ENCODE results near the gene PLEKHF1. TPM values are rescaled to one million over a fixed set of nuclear protein-coding genes. Genes with fewer than 3 reads are reported as not detected.
A peak's percentile ranks its signal among the peaks of the same experiment; 100 is the strongest.

The PLEKHF1 gene
- total and polyA plus RNA-seq, 2 experiments from 2014 or later, result 10.1 to 25.1 TPM

DNA sequence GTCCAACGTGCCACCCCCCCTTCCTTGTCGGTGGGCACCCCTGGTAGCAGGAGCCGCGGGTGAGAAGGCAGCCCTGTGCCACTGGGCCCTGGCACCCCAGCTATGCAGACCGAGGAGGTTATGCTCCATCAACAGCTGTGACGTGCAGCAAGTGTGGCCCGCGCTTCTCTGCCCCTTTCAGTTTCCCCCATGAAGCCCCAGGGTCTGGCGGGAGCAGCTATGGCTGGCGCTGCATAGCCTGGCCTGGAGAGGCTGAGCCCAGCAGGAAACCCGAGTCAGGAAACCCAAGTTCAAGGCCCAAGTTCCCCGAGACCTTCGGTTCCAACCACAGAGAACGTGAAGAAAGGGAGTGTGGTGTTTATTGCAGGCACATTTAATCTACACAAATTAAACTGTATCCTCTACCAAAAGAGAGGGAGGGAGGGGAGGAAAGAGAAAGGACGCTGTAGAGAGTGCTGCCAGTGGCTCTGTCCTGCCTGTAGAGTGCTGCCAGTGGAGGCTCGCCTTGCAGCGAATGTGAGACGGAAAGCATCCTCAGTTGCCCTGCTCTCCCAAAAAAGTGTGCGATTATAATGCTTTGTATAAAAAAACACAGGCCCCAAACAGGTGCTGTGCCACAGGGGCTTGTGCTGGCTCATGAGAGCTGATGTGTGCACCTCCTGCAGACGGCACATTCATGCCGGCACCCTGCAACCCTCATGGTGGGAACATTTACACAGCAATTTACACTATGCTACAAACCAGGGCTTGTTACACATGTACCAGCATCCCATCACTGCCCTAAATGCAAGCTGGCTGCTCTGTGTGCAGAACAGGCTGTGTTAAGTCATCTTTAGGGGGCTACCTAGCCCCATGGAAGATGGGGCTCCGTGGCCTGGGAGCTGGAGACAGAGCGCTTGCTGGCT is 42.8 kb upstream of the PLEKHF1 start:
- Histone ChIP-seq H3K36me3 (ENCODE audit: insufficient read depth) (no peaks in the 10 kb centered on the region), H4K20me1 (replicated peaks; ENCODE audit: insufficient read depth) (no peaks in the 10 kb centered on the region), H3K27me3 (ENCODE audit: insufficient read depth) (no peaks in the 10 kb centered on the region), H2AFZ (no peak overlapping the region; the same call in 1 of the 2 replicates), H3K4me3 (no peak overlapping the region), H3K9me2 (ENCODE audit: insufficient read depth) (no peaks in the 10 kb centered on the region), H3K4me1 (ENCODE audit: insufficient read depth) (peaks cover 10% of the 10 kb centered on the region), H3K79me2 (replicated peaks; ENCODE audit: insufficient read depth) (no peaks in the 10 kb centered on the region), H3K4me2 (no peak overlapping the region), H3F3A (replicated peaks; ENCODE audit: low read depth) (no peaks in the 10 kb centered on the region), H3K27ac (ENCODE audit: low read depth) (no peak overlapping the region)
- Mint-ChIP-seq H3K9me3 (no peaks in the 10 kb centered on the region; the same call in 2 of the 3 replicates), H3K4me3 (no peak overlapping the region), H3K27me3 (ENCODE audit: insufficient read depth, low read depth, poor library complexity) (peaks cover 16% of the 10 kb centered on the region), H3K4me1 (peaks cover 8% of the 10 kb centered on the region), H3K27ac (no peak overlapping the region), H3K36me3 (ENCODE audit: low read depth) (no peaks in the 10 kb centered on the region; the same call in 2 of the 3 replicates)
- no peak for DNase-seq (ENCODE audit: low spot score)
- TF ChIP-seq JUNB (IDR thresholded peaks at IDR 0.05; ENCODE audit: unreplicated experiment) (no peak), CREB1 (CRISPR knock-in tag; IDR thresholded peaks at IDR 0.05; ENCODE audit: low read depth) (no peak), STAT1 (IDR thresholded peaks at IDR 0.05; ENCODE audit: unreplicated experiment) (no peak), ZNF114 (CRISPR knock-in tag; IDR thresholded peaks at IDR 0.05) (no peak), NANOG (IDR thresholded peaks at IDR 0.05; ENCODE audit: borderline replicate concordance) (no peak)
- TF ChIP-seq, protein P1, sequence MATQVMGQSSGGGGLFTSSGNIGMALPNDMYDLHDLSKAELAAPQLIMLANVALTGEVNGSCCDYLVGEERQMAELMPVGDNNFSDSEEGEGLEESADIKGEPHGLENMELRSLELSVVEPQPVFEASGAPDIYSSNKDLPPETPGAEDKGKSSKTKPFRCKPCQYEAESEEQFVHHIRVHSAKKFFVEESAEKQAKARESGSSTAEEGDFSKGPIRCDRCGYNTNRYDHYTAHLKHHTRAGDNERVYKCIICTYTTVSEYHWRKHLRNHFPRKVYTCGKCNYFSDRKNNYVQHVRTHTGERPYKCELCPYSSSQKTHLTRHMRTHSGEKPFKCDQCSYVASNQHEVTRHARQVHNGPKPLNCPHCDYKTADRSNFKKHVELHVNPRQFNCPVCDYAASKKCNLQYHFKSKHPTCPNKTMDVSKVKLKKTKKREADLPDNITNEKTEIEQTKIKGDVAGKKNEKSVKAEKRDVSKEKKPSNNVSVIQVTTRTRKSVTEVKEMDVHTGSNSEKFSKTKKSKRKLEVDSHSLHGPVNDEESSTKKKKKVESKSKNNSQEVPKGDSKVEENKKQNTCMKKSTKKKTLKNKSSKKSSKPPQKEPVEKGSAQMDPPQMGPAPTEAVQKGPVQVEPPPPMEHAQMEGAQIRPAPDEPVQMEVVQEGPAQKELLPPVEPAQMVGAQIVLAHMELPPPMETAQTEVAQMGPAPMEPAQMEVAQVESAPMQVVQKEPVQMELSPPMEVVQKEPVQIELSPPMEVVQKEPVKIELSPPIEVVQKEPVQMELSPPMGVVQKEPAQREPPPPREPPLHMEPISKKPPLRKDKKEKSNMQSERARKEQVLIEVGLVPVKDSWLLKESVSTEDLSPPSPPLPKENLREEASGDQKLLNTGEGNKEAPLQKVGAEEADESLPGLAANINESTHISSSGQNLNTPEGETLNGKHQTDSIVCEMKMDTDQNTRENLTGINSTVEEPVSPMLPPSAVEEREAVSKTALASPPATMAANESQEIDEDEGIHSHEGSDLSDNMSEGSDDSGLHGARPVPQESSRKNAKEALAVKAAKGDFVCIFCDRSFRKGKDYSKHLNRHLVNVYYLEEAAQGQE (IDR thresholded peaks at IDR 0.05; ENCODE audit: unreplicated experiment), result no peak
- TF ChIP-seq, protein P2, sequence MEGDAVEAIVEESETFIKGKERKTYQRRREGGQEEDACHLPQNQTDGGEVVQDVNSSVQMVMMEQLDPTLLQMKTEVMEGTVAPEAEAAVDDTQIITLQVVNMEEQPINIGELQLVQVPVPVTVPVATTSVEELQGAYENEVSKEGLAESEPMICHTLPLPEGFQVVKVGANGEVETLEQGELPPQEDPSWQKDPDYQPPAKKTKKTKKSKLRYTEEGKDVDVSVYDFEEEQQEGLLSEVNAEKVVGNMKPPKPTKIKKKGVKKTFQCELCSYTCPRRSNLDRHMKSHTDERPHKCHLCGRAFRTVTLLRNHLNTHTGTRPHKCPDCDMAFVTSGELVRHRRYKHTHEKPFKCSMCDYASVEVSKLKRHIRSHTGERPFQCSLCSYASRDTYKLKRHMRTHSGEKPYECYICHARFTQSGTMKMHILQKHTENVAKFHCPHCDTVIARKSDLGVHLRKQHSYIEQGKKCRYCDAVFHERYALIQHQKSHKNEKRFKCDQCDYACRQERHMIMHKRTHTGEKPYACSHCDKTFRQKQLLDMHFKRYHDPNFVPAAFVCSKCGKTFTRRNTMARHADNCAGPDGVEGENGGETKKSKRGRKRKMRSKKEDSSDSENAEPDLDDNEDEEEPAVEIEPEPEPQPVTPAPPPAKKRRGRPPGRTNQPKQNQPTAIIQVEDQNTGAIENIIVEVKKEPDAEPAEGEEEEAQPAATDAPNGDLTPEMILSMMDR (conservative IDR thresholded peaks at IDR 0.05; ENCODE audit: low read depth in 2 of 2), result no peak
- TF ChIP-seq, protein P3, sequence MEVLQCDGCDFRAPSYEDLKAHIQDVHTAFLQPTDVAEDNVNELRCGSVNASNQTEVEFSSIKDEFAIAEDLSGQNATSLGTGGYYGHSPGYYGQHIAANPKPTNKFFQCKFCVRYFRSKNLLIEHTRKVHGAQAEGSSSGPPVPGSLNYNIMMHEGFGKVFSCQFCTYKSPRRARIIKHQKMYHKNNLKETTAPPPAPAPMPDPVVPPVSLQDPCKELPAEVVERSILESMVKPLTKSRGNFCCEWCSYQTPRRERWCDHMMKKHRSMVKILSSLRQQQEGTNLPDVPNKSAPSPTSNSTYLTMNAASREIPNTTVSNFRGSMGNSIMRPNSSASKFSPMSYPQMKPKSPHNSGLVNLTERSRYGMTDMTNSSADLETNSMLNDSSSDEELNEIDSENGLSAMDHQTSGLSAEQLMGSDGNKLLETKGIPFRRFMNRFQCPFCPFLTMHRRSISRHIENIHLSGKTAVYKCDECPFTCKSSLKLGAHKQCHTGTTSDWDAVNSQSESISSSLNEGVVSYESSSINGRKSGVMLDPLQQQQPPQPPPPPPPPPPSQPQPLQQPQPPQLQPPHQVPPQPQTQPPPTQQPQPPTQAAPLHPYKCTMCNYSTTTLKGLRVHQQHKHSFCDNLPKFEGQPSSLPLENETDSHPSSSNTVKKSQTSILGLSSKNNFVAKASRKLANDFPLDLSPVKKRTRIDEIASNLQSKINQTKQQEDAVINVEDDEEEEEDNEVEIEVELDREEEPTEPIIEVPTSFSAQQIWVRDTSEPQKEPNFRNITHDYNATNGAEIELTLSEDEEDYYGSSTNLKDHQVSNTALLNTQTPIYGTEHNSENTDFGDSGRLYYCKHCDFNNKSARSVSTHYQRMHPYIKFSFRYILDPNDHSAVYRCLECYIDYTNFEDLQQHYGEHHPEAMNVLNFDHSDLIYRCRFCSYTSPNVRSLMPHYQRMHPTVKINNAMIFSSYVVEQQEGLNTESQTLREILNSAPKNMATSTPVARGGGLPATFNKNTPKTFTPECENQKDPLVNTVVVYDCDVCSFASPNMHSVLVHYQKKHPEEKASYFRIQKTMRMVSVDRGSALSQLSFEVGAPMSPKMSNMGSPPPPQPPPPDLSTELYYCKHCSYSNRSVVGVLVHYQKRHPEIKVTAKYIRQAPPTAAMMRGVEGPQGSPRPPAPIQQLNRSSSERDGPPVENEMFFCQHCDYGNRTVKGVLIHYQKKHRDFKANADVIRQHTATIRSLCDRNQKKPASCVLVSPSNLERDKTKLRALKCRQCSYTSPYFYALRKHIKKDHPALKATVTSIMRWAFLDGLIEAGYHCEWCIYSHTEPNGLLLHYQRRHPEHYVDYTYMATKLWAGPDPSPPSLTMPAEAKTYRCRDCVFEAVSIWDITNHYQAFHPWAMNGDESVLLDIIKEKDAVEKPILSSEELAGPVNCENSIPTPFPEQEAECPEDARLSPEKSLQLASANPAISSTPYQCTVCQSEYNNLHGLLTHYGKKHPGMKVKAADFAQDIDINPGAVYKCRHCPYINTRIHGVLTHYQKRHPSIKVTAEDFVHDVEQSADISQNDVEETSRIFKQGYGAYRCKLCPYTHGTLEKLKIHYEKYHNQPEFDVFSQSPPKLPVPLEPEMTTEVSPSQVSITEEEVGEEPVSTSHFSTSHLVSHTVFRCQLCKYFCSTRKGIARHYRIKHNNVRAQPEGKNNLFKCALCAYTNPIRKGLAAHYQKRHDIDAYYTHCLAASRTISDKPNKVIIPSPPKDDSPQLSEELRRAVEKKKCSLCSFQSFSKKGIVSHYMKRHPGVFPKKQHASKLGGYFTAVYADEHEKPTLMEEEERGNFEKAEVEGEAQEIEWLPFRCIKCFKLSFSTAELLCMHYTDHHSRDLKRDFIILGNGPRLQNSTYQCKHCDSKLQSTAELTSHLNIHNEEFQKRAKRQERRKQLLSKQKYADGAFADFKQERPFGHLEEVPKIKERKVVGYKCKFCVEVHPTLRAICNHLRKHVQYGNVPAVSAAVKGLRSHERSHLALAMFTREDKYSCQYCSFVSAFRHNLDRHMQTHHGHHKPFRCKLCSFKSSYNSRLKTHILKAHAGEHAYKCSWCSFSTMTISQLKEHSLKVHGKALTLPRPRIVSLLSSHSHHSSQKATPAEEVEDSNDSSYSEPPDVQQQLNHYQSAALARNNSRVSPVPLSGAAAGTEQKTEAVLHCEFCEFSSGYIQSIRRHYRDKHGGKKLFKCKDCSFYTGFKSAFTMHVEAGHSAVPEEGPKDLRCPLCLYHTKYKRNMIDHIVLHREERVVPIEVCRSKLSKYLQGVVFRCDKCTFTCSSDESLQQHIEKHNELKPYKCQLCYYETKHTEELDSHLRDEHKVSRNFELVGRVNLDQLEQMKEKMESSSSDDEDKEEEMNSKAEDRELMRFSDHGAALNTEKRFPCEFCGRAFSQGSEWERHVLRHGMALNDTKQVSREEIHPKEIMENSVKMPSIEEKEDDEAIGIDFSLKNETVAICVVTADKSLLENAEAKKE (CRISPR knock-in tag; IDR thresholded peaks at IDR 0.05), result no peak
- TF ChIP-seq, protein P4, sequence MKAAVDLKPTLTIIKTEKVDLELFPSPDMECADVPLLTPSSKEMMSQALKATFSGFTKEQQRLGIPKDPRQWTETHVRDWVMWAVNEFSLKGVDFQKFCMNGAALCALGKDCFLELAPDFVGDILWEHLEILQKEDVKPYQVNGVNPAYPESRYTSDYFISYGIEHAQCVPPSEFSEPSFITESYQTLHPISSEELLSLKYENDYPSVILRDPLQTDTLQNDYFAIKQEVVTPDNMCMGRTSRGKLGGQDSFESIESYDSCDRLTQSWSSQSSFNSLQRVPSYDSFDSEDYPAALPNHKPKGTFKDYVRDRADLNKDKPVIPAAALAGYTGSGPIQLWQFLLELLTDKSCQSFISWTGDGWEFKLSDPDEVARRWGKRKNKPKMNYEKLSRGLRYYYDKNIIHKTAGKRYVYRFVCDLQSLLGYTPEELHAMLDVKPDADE (IDR thresholded peaks at IDR 0.05), result no peak
- ATAC-seq, result peak; percentile 16; the same call in 1 of the 3 replicates

Measured in GM23338 (cell line).